CD4-positive, alpha-beta T cell (primary cell): Measurements from ENCODE around the gene CFAP299. TPM values are rescaled to one million over a fixed set of nuclear protein-coding genes. Genes with fewer than 3 reads are reported as not detected.

Experiments used
- ATAC-seq: fragments of 200-7000 bp; cut with Tn5 transposase; one replicate; pipeline ENCODE4 v1.10.0; 2022; ENCODE audit warnings: mild to moderate bottlenecking; ENCODE audit not compliant: poor library complexity
- CTCF ChIA-PET: fragments of 350-600 bp; sonication (Branson Sonifier 250); formaldehyde crosslinking; loops from one replicate; lab custom pipeline; 2021; ENCODE audit warnings: antibody characterized with exemption, inconsistent platforms; lab: Charles Lee
- POLR2A ChIA-PET: fragments of 350-600 bp; sonication (Branson Sonifier 250); formaldehyde crosslinking; loops from one replicate; lab custom pipeline; 2021; ENCODE audit warnings: antibody characterized with exemption, inconsistent platforms; lab: Charles Lee
- DNase-seq, 14 experiments: peaks; one replicate each; pipeline ENCODE4 v3.0.0-alpha.2; 2013 to 2020; ENCODE audit warnings: mixed read lengths in 2 of 14
- H3K27ac ChIP-seq, 2 donors: one replicate each; pipeline versions ENCODE4 v1.5.1 to v1.7.0; 2013; ENCODE audit warnings: low read length in 2 of 2, low read depth in 1 of 2, mild to moderate bottlenecking in 1 of 2
- H3K27me3 ChIP-seq, 2 experiments: 1 replicate in 1 of 2; 2 replicates in 1 of 2; pipeline versions ENCODE4 v1.6.1 to v1.7.0; 2013; ENCODE audit warnings: low read length in 2 of 2, control low read depth in 1 of 2, mild to moderate bottlenecking in 1 of 2, moderate library complexity in 1 of 2; ENCODE audit not compliant: insufficient read depth in 2 of 2, control insufficient read depth in 1 of 2
- H3K36me3 ChIP-seq: one replicate; pipeline ENCODE4 v1.6.1; 2013; ENCODE audit warnings: low read length, control low read depth; ENCODE audit not compliant: insufficient read depth
- H3K4me1 ChIP-seq: one replicate; pipeline ENCODE4 v1.6.1; 2013; ENCODE audit warnings: low read length, control low read depth; ENCODE audit not compliant: insufficient read depth
- H3K4me3 ChIP-seq: one replicate; pipeline ENCODE4 v1.5.1; 2013; ENCODE audit warnings: mild to moderate bottlenecking, low read length, moderate library complexity
- H3K9me3 ChIP-seq, 2 experiments: 1 replicate in 1 of 2; 2 replicates in 1 of 2; pipeline versions ENCODE4 v1.6.1 to v1.7.0; 2013; ENCODE audit warnings: low read length in 2 of 2, mild to moderate bottlenecking in 2 of 2, control low read depth in 1 of 2, moderate library complexity in 1 of 2; ENCODE audit not compliant: control insufficient read depth in 1 of 2, insufficient read depth in 1 of 2
- H3K27ac Mint-ChIP-seq: one replicate; pipeline ENCODE4 v1.8.0; 2020; ENCODE audit warnings: mixed read lengths
- H3K27me3 Mint-ChIP-seq: one replicate; pipeline ENCODE4 v1.8.0; 2021; ENCODE audit warnings: mixed read lengths
- H3K36me3 Mint-ChIP-seq: one replicate; pipeline ENCODE4 v1.8.0; 2021; ENCODE audit warnings: low read depth, mixed read lengths
- H3K4me1 Mint-ChIP-seq: one replicate; pipeline ENCODE4 v1.8.0; 2021; ENCODE audit warnings: low read depth, mixed read lengths
- H3K4me3 Mint-ChIP-seq: one replicate; pipeline ENCODE4 v1.8.0; 2020; ENCODE audit warnings: mild to moderate bottlenecking, mixed read lengths
- H3K9me3 Mint-ChIP-seq: one replicate; pipeline ENCODE4 v1.8.0; 2020; ENCODE audit warnings: mixed read lengths
- intact Hi-C, 2 experiments: fragments of 100-400 bp; cut with DNase I in 1 of 2; cut with micrococcal nuclease in 1 of 2; formaldehyde crosslinking; loops; one replicate each; pipeline versions ENCODE4 v1.15.1 to v1.9.0; 2023 to 2025; cut with DNase I, micrococcal nuclease
- total RNA-seq, 174 experiments: library from RNA in 2 of 174; stranded (reverse) in 2 of 174; gene quantifications; one replicate each; pipeline ENCODE4 v1.2.3 and lab custom pipeline; 2021 to 2026
- TF ChIP-seq, protein P1 (sequence below): fragments of 200-600 bp; IDR thresholded peaks from one replicate; pipeline ENCODE4 v1.8.0; 2022; ENCODE audit warnings: antibody characterized with exemption, mild to moderate bottlenecking

Gene CFAP299
- total RNA-seq, 2 experiments from 2014 or later = not detected

DNA sequence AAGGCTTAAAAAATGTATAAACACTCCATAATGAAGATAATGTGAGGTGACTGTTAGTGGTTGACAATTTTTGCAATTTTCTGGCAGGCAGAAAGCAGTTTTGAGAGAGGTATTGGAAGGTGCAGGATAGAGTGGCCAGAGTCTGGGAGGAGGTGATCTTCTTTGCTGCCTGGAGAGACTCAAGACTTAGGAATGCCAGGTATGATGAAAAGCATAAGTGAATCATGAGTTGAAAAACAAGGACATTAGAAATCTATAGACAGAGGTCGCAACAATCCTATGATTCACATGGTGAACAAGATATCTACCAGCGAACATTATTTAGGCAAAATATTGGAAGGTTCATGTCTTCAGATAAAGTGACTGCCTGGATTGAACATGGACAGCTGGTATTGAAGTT, 118.5 kb downstream of the CFAP299 start:
- Mint-ChIP-seq H3K4me1 (peaks cover 4% of the 10 kb centered on the region), H3K4me3 (no peak overlapping the region), H3K36me3 (peaks cover 4% of the 10 kb centered on the region), H3K27me3 (no peaks in the 10 kb centered on the region), H3K9me3 (no peaks in the 10 kb centered on the region), H3K27ac (no peak overlapping the region)
- no peaks in the 10 kb centered on the region for H3K27me3 ChIP-seq
- intact Hi-C loops = no loop called here
- peaks cover 3 to 13% of the 10 kb centered on the region in 2 experiments for H3K9me3 ChIP-seq
- TF ChIP-seq, protein P1, sequence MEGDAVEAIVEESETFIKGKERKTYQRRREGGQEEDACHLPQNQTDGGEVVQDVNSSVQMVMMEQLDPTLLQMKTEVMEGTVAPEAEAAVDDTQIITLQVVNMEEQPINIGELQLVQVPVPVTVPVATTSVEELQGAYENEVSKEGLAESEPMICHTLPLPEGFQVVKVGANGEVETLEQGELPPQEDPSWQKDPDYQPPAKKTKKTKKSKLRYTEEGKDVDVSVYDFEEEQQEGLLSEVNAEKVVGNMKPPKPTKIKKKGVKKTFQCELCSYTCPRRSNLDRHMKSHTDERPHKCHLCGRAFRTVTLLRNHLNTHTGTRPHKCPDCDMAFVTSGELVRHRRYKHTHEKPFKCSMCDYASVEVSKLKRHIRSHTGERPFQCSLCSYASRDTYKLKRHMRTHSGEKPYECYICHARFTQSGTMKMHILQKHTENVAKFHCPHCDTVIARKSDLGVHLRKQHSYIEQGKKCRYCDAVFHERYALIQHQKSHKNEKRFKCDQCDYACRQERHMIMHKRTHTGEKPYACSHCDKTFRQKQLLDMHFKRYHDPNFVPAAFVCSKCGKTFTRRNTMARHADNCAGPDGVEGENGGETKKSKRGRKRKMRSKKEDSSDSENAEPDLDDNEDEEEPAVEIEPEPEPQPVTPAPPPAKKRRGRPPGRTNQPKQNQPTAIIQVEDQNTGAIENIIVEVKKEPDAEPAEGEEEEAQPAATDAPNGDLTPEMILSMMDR = no peak
- H3K4me3 ChIP-seq = no peak overlapping the region
- DNase-seq (no peak), ATAC-seq (no peak)
- ChIA-PET POLR2A (no interaction called here), CTCF (no interaction called here)
- no peaks in the 10 kb centered on the region for H3K36me3 ChIP-seq
- no peak overlapping the region for H3K27ac ChIP-seq
- no peaks in the 10 kb centered on the region for H3K4me1 ChIP-seq

DNA sequence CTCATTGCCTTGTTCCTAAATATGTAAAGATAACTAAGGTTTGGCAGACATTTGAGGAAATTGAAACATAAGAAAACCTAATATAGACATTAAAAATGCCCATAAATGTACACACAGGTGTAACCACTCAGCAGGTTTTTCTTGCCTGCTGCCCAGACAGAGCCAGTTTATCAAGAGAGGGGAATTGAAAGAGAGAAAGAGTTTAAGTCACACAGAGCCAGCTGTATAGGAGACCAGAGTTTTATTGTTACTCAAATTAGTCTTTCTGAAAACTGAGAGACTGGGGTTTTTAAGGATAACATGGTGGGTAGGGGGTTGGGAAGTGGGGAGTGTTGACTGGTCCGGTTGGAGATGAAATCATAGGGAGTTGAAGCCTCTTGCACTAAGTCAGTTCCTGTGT, 119.0 kb downstream of the CFAP299 start:
- ATAC-seq (no peak), DNase-seq (no peak)
- ChIA-PET POLR2A (no interaction called here), CTCF (no interaction called here)
- Histone ChIP-seq H3K27me3 (no peaks in the 10 kb centered on the region), H3K4me3 (no peak overlapping the region), H3K36me3 (no peaks in the 10 kb centered on the region), H3K9me3 (peaks cover 3 to 13% of the 10 kb centered on the region in 2 experiments), H3K4me1 (no peaks in the 10 kb centered on the region), H3K27ac (no peak overlapping the region)
- Mint-ChIP-seq H3K9me3 (no peaks in the 10 kb centered on the region), H3K27me3 (no peaks in the 10 kb centered on the region), H3K27ac (no peak overlapping the region), H3K4me3 (no peak overlapping the region), H3K4me1 (peaks cover 9% of the 10 kb centered on the region), H3K36me3 (peaks cover 4% of the 10 kb centered on the region)
- TF ChIP-seq, protein P1 = no peak
- intact Hi-C loops = no loop called here

DNA sequence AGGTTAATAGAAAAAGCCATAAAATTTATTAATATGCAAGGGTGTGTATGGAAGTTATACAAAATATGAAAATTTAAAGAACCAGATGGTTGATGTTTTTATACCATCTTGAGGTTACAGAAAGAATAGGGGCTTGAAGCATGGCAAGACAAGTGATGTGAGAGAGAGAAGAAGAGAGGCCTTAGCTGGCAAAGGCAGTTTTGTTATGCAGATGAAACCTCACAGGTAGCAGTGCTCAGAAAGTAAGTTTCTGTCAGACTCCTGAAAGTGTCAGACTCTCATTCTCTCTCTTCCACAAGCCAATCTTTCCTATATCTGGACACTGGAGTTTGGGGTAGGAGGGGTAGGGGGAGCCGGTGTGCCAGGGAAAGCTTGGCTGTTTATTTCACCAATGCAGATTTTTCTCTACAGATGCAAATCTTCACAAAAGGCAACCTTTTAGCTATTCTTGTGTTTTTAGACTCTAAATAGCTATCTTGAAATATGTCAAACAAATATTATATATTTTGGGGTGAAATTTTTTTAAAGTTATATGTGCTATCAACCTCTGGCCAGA, 124.5 kb downstream of the CFAP299 start:
- peak in 8 of 14 experiments; percentile 6 to 48 (median 31) for DNase-seq
- intact Hi-C loops = loop anchor here (1.0 to 5.0 kb wide), 3 partner anchors 527 to 580 kb away; no protein-coding TSS in a partner anchor

More for the DNA sequence above, 124.5 kb downstream of the CFAP299 start:
- peaks cover 42% of the 10 kb centered on the region for H3K4me1 Mint-ChIP-seq
- POLR2A ChIA-PET = interaction anchor here (1.5 to 3.1 kb wide), 3 partner anchors 25 to 40 kb away, joined by 4 to 15 read pairs (median 6); no protein-coding TSS in a partner anchor
- H3K4me3 Mint-ChIP-seq = no peak overlapping the region
- no peaks in the 10 kb centered on the region for H3K27me3 ChIP-seq
- H3K9me3 Mint-ChIP-seq = no peaks in the 10 kb centered on the region
- no peaks in the 10 kb centered on the region for H3K9me3 ChIP-seq
- ATAC-seq = peak; percentile 29
- H3K27ac ChIP-seq = no peak overlapping the region
- H3K36me3 ChIP-seq = no peaks in the 10 kb centered on the region
- H3K36me3 Mint-ChIP-seq = no peaks in the 10 kb centered on the region
- CTCF ChIA-PET = interaction anchor here (1.0 to 1.6 kb wide), 3 partner anchors 9 to 530 kb away, joined by 3 to 7 read pairs (median 4); no protein-coding TSS in a partner anchor
- H3K4me3 ChIP-seq = no peak overlapping the region
- H3K4me1 ChIP-seq = peaks cover 3% of the 10 kb centered on the region
- TF ChIP-seq, protein P1 = peak; percentile 55
- H3K27ac Mint-ChIP-seq = no peak overlapping the region
- no peaks in the 10 kb centered on the region for H3K27me3 Mint-ChIP-seq
